GOT3 (cell line): ENCODE results near the gene SNRNP70.

Experiments
- DNase-seq: peaks from one replicate; lab custom pipeline; 2025; ENCODE audit warnings: mixed read lengths; lab: John Stamatoyannopoulos, UW

The SNRNP70 gene

GRCh38 chr19:49102303-49102702 lies 17.1 kb downstream of the SNRNP70 start:
- DNase-seq = no peak

- DNase-seq = no peak
Measured at GRCh38 chr19:49103331-49104085, 18.3 kb downstream of the SNRNP70 start.

GRCh38 chr19:49104229-49104864 lies 19.1 kb downstream of the SNRNP70 start:
- no peak for DNase-seq

- DNase-seq = no peak
Measured at GRCh38 chr19:49106648-49107135, 21.4 kb downstream of the SNRNP70 start.

DNA sequence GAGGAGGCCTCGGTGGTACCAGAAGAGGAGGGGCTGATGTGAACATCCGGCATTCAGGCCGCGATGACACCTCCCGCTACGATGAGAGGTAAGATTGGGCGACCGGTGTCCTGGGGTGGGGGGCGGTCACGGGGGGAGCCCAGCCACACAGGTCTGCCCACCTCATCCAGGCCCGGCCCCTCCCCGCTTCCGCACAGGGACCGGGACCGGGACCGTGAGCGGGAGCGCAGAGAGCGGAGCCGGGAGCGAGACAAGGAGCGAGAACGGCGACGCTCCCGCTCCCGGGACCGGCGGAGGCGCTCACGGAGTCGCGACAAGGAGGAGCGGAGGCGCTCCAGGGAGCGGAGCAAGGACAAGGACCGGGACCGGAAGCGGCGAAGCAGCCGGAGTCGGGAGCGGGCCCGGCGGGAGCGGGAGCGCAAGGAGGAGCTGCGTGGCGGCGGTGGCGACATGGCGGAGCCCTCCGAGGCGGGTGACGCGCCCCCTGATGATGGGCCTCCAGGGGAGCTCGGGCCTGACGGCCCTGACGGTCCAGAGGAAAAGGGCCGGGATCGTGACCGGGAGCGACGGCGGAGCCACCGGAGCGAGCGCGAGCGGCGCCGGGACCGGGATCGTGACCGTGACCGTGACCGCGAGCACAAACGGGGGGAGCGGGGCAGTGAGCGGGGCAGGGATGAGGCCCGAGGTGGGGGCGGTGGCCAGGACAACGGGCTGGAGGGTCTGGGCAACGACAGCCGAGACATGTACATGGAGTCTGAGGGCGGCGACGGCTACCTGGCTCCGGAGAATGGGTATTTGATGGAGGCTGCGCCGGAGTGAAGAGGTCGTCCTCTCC lies 22.6 kb downstream of the SNRNP70 start:
- DNase-seq = no peak

- no peak for DNase-seq
Measured at GRCh38 chr19:49109051-49109450, 23.8 kb downstream of the SNRNP70 start.

GRCh38 chr19:49109569-49110233 lies 24.4 kb downstream of the SNRNP70 start:
- no peak for DNase-seq

DNA sequence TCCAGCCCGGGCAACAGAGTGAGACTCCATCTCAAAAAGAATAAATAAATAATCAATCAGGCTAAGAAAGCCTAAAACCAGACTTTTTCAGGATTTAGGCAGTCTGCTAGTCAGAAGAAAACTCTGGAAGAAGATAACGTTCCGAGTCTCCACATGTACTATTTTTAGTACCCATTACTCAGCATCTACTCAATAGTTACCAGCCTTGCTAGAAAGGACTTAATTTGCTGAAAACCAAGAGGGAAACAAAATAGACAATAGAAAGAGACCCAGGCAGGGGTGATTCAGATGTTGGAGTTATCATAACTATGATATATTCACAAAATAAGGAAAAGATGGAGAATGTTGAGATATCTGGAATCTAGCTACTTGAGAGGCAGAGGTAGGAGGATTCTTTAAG lies 25.3 kb downstream of the SNRNP70 start:
- no peak for DNase-seq

DNA sequence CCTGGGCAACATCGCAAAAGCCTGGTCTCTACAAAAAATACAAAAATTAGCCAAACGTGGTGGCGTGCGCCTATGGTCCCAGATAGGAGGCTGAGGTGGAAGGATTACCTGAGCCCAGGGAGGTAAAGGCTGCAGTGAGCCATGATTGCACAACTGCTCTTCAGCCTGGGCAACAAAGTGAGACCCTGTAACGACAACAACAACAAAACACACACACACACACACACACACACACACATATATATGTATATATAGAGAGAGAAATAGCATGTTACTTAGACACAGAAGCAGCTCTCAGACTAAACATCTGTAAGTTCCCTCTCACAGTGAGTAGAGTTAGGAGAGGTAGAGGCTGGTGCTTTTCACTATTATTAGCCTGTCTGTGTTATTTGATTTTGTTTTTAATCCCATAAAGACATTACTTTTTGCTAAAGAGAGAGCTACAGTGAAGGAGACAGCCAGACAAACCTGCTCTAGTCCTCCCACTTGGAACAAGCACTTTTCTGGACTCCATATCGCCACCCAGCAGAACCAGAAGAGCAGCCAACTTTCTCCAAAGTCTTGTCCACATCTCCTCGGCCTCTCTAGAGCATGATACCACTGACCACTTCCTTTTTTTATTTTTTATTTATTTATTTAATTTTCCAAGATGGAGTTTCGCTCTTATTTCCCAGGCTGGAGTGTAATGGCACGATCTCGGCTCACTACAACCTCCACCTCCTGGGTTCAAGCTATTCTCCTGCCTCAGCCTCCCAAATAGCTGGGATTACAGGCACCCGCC lies 26.2 kb downstream of the SNRNP70 start:
- DNase-seq = no peak

GRCh38 chr19:49113762-49114629 lies 28.7 kb downstream of the SNRNP70 start, which contains the start of gene LIN7B:
Gene LIN7B, plus strand, starts transcription at chr19:49114370. Its CDS starts 35 bp downstream, at chr19:49114405.
- peak; percentile 26 for DNase-seq

DNA sequence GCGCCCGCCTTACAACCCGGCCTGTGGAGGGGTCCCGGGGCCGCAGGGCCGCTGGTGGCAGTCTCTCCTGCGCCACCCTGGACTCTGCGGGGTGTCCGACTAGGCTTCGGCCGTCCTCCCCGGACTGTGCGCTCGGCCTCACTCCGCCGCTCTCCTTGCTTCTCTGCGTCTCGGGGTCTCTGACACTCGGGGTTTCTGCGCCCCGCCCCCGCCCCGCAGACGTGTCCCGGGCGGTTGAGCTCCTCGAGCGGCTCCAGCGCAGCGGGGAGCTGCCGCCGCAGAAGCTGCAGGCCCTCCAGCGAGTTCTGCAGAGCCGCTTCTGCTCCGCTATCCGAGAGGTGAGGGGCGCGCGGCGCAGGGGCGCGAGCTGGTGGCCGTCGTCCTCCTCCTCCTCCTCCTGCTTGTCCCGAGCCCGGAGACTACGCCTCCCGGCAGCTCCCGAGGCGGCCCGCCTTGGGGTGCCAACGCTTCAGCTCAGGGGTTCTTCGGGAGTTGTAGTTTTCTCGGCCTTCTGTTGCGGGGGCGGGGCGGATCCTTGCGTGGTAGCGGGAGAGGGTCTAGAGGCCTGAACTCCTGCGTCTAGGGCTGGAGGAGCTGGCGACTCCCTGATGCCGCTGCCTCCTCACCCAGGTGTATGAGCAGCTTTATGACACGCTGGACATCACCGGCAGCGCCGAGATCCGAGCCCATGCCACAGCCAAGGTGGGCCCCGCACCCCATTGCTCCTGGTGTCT lies 29.5 kb downstream of the SNRNP70 start:
- no peak for DNase-seq

- no peak for DNase-seq
Measured at GRCh38 chr19:49116544-49116943, 31.3 kb downstream of the SNRNP70 start.

GRCh38 chr19:49117677-49118564 lies 32.7 kb downstream of the SNRNP70 start:
- DNase-seq = no peak

DNA sequence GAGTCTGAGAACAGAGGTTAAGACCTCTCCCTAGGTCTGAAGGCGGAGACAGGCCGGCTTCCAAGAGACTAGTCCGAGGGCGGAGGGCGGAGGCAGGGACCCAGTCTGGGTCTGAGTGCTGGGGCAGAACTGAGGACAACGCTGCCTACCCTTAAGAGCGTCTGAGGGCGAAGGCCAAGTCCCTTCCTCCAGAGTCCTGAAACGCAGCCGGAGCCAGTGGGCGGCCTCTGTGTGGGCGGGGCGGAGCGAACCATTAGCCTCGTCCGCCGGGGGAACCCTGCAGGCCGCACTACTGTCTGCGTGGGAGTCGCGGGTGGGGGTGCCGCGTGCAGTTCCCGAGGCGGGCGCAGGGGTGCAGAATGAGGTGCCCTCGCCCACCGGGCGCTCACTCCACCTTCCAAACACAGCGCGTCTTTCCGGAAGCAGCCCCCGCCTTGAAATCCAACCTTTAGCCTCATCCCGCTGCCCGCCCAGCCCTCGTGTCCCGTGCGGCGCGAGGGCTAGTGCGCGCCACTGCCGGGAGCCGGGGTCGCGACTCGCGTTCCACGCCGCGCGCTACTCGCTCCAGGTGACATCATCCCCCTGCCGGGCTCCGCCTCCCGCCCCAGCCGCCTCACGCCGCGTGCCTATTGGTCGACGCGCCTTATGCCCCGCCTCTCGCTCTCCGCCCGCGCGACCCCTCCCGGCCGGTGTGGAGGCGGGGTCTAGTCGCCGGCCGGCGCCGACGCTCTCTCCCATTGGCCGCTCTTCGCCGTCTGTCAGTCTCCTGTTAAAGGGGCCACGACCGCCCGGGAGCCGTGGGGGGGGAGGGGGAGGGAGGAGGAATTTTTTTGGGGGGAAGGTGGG lies 33.5 kb downstream of the SNRNP70 start, which contains the start of gene C19orf73:
Gene C19orf73, minus strand, starts transcription at position 579 of the 846 bp plus-strand sequence. Its CDS starts 121 bp downstream, at position 458.
- peak; percentile 83 for DNase-seq

GRCh38 chr19:49119411-49120324 lies 34.4 kb downstream of the SNRNP70 start, which contains the start of gene PPFIA3:
Gene PPFIA3, plus strand, starts transcription at chr19:49119544. Its CDS starts 8,330 bp downstream, at chr19:49127874.
- DNase-seq = no peak

DNA sequence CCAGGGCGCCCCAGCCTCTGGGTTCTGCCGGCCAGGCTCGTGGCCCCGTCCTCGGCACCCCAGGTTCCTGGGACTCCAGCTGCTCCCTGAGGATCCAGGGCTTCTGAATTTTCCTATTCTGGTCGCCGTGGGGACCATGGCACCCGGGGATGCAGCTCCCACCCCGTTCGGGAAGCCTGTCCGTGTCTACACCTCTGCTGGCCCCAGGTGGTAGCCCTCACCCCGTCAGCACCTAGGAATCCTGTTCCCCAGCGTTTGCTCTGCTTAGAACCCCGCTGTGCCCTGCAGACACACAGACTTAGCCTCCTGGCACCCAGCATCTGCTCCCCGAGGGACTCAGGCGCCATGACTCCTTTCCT lies 35.1 kb downstream of the SNRNP70 start:
- no peak for DNase-seq
